ENCODE measurements around the gene FRAT1. TPM values are rescaled to one million over a fixed set of nuclear protein-coding genes. Genes with fewer than 3 reads are reported as not detected.

The FRAT1 gene
- total RNA-seq, 4 donors from 2014 or later = 6.8 to 10.0 (median 8.5) TPM

DNA sequence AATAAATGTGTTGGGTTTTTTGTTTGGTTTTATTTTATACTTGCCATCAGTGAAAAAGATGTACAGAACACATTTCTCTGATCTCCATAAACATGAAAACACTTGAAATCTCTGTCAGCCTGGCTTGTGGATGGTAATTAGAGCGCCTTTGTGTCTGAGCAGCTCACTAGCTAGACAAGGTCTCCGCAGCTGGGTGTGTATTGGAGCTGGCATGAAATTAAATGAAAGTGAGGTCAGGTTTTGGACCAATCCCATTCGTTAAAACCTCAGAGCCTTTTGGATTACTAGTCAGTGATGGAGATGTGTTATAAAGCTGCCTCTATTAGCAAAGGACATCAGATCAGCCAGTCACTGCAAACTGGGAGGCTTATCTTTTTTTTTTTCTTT is 2.7 kb downstream of the FRAT1 start:
- no peaks in the 10 kb centered on the region for H3K27me3 ChIP-seq
- H3K9me3 ChIP-seq = no peaks in the 10 kb centered on the region
- no peaks in the 10 kb centered on the region for H3K36me3 ChIP-seq
- no peak for DNase-seq (ENCODE audit: low spot score in 2 of 2)
- H3K27ac ChIP-seq = no peak overlapping the region
- peaks cover 0 to 30% (median 10%) of the 10 kb centered on the region in 4 donors for H3K4me1 ChIP-seq
- no peak overlapping the region for H3K4me3 ChIP-seq
- TF ChIP-seq, protein P1, sequence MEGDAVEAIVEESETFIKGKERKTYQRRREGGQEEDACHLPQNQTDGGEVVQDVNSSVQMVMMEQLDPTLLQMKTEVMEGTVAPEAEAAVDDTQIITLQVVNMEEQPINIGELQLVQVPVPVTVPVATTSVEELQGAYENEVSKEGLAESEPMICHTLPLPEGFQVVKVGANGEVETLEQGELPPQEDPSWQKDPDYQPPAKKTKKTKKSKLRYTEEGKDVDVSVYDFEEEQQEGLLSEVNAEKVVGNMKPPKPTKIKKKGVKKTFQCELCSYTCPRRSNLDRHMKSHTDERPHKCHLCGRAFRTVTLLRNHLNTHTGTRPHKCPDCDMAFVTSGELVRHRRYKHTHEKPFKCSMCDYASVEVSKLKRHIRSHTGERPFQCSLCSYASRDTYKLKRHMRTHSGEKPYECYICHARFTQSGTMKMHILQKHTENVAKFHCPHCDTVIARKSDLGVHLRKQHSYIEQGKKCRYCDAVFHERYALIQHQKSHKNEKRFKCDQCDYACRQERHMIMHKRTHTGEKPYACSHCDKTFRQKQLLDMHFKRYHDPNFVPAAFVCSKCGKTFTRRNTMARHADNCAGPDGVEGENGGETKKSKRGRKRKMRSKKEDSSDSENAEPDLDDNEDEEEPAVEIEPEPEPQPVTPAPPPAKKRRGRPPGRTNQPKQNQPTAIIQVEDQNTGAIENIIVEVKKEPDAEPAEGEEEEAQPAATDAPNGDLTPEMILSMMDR (IDR thresholded peaks at IDR 0.05) = no peak
- no peak for TF ChIP-seq EP300 (IDR thresholded peaks at IDR 0.05)
- no peak for TF ChIP-seq POLR2A (IDR thresholded peaks at IDR 0.05)
- WGBS, 2 donors = 71 to 81% methylated on average over 3 of the region's 3 CpGs

DNA sequence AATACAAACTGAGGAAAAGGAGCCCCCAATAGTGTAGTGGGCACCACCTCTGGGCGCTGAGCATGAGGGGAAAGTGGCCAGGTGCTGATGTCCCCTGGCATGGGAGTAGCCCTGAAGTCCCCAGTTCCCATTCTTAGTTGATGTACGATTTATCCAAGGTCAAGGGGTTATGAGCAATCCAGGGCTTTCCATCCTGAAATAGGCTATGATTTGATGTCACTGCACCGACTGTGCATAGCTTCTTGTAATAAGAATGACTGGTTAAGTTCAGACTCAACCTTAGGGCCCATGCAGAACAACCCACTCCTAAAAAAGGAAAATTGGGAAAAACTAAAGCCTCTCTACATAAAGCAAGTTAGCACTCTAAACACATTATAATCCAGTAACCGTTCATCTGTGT is 4.4 kb downstream of the FRAT1 start:
- no peak for TF ChIP-seq POLR2A (IDR thresholded peaks at IDR 0.05)
- TF ChIP-seq EP300 (IDR thresholded peaks at IDR 0.05) = no peak
- TF ChIP-seq, protein P1 (IDR thresholded peaks at IDR 0.05) = no peak
- WGBS, 2 donors = 67 to 84% methylated on average over 4 of the region's 4 CpGs
- Histone ChIP-seq H3K36me3 (peaks cover 0 to 5% (median 0%) of the 10 kb centered on the region in 3 donors), H3K27me3 (no peaks in the 10 kb centered on the region), H3K9me3 (no peaks in the 10 kb centered on the region), H3K4me1 (peaks cover 0 to 25% (median 10%) of the 10 kb centered on the region in 4 donors), H3K4me3 (no peak overlapping the region), H3K27ac (no peak overlapping the region)
- DNase-seq (ENCODE audit: low spot score in 2 of 2) = no peak

DNA sequence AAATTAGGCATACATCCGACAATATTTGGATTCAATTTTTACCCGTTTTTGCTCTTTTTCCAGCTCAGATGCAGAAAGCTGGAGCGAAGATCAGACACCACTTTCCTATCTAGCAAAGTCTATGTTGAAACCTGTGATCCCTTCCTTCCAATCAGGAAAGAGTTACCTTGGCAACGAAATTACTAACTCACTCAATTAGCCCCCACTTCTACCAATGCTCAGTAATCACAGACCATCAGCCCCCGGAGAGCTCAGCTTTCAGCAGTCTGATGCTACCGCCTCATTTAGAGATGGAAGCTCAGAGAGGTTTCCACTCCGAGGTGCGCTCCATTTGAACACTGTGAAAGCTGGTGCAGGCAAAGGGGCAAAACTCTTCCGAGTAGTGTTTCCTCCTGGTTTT is 6.7 kb downstream of the FRAT1 start:
- WGBS, 2 donors = 73 to 75% methylated on average over 9 of the region's 9 CpGs
- TF ChIP-seq, protein P1 (IDR thresholded peaks at IDR 0.05) = no peak
- TF ChIP-seq EP300 (IDR thresholded peaks at IDR 0.05) = no peak
- TF ChIP-seq POLR2A (IDR thresholded peaks at IDR 0.05) = no peak
- Histone ChIP-seq H3K9me3 (no peaks in the 10 kb centered on the region), H3K27me3 (no peaks in the 10 kb centered on the region), H3K27ac (no peak overlapping the region), H3K36me3 (peaks cover 0 to 25% (median 0%) of the 10 kb centered on the region in 3 donors), H3K4me3 (no peak overlapping the region), H3K4me1 (peaks cover 0 to 22% (median 5%) of the 10 kb centered on the region in 4 donors)
- DNase-seq (ENCODE audit: low spot score in 2 of 2) = no peak

DNA sequence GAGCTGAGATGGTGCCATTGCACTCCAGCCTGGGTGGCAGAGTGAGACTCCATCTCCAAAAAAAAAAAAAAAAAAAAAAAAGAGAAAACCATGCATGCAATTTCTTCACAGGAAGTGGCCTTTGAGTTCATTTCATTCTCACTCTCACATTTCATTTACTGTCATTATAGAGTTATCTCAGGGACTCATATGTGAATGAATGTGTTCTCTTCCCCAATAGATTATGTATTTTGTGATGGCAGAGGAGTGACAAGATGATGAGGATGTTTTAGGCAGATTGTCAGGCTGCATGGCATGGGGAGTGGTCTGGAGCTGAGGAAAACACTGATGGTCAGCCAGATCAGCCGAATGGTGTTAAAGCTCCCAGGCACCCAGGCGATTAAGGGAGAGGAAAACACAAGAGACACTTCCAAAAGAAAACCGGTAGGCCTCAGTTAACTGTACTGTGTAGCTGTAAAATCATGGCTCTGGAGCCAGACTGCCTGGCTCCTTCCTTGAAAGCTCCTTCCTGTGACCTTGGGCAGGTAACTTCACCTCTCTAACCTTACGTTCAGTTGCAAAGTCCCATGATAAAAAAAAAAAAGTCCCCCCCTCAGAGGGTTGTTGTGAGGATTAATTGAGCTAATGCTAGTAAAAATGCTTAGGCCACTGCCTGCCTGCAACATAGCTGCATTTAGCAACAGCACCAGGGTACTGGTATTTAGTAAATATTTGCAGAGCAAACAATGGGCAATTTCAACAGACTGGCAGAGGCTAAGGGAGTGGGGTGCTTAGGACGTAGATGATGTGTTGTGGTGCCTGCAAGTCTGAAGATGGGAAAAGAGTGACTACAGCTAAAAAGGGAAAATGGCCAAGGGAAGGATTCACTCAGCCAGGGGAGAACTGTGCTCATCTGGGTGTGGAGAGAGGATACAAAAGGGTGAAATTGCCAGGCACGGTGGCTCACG is 8.6 kb downstream of the FRAT1 start:
- peaks cover 0 to 27% (median 18%) of the 10 kb centered on the region in 4 donors for H3K4me1 ChIP-seq
- H3K36me3 ChIP-seq = peaks cover 0 to 33% (median 0%) of the 10 kb centered on the region in 3 donors
- no peak overlapping the region for H3K4me3 ChIP-seq
- no peak for DNase-seq (ENCODE audit: low spot score in 2 of 2)
- no peaks in the 10 kb centered on the region for H3K27me3 ChIP-seq
- 75 to 80% methylated on average over 7 of the region's 7 CpGs for WGBS, 2 donors
- no peaks in the 10 kb centered on the region for H3K9me3 ChIP-seq
- H3K27ac ChIP-seq = no peak overlapping the region
- TF ChIP-seq EP300 (IDR thresholded peaks at IDR 0.05) (no peak), POLR2A (IDR thresholded peaks at IDR 0.05) (no peak)
- TF ChIP-seq, protein P1 (IDR thresholded peaks at IDR 0.05) = no peak
